ENCODE data around the gene FOXD1. TPM values are rescaled to one million over a fixed set of nuclear protein-coding genes. Genes with fewer than 3 reads are reported as not detected.

The FOXD1 gene
- total and polyA plus RNA-seq, 2 of the 4 experiments (the other 2 are of a cell fraction): 3.2 to 23.1 TPM

DNA sequence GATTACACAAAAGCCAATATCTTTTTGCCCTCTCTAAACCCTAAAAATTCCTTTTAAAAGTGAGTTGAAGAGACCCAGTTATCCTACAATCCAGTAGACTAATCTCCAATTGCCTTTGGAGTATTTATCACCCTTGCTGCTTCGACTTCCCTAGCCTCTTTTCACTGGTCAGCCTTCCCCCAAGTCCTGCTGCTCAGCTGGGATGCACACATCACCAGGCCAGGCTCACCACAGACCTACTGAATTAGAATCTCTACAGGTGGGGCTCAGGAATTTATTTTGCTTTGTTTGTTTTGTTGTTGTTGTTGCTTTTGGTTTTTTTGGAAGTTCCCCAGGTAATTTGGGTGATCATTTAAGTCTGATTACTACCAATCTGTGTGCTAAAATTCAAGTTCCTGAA, 11.6 kb upstream of the FOXD1 start:
- POLR2A ChIA-PET (ENCODE audit: unreplicated experiment): no interaction called here
- in situ Hi-C loops (cut with MboI; ENCODE audit: low sequenced_read_pairs): no loop called here
- CTCF ChIA-PET: interaction anchor here (1.0 kb wide), 1 partner anchor 9 kb away, joined by 3 read pairs; no protein-coding TSS in a partner anchor

More for the DNA sequence above, 11.6 kb upstream of the FOXD1 start:
- Histone ChIP-seq H2BK120ac (ENCODE audit: low read depth, low read length) (no peak overlapping the region), H3K23ac (ENCODE audit: low read depth, low read length) (no peak overlapping the region), H3K14ac (replicated peaks; ENCODE audit: low read depth, low read length) (no peak overlapping the region), H3K9me1 (ENCODE audit: insufficient read depth, low read length) (no peaks in the 10 kb centered on the region), H2BK5ac (ENCODE audit: low read depth, low read length, poor library complexity, severe bottlenecking) (no peak overlapping the region), H3K18ac (ENCODE audit: low read depth, low read length) (no peak overlapping the region), H3K36me3 (ENCODE audit: control insufficient read depth, insufficient read depth, low read length) (no peaks in the 10 kb centered on the region), H2AFZ (replicated peaks; ENCODE audit: low read length, poor library complexity) (no peak overlapping the region), H4K91ac (ENCODE audit: insufficient read depth, low read depth, low read length) (no peak overlapping the region), H3K4me2 (ENCODE audit: low read depth, low read length) (no peak overlapping the region), H3K56ac (ENCODE audit: extremely low read depth, insufficient read depth, low read length) (no peak overlapping the region), H4K5ac (ENCODE audit: low read depth, low read length) (no peak overlapping the region), H3K9ac (ENCODE audit: low read depth, low read length) (no peak overlapping the region), H3K9me3 (ENCODE audit: control insufficient read depth, insufficient read depth, low read length) (no peaks in the 10 kb centered on the region), H3K27ac (ENCODE audit: insufficient read depth, low read length) (no peak overlapping the region), H4K8ac (ENCODE audit: low read depth in 2 of 2, low read length in 2 of 2) (no peak overlapping the region), H3K4me3 (ENCODE audit: insufficient read depth, low read depth, low read length) (no peak overlapping the region), H3K79me1 (ENCODE audit: low read depth in 1 of 2, low read length in 2 of 2) (no peaks in the 10 kb centered on the region), H2AK9ac (replicated peaks; ENCODE audit: low read depth, low read length, poor library complexity) (no peak overlapping the region), H2BK15ac (ENCODE audit: low read depth, low read length) (no peak overlapping the region), H3K27me3 (ENCODE audit: control insufficient read depth, insufficient read depth, low read length) (peaks cover 3% of the 10 kb centered on the region), H2BK20ac (ENCODE audit: low read depth, low read length) (no peak overlapping the region), H4K20me1 (ENCODE audit: insufficient read depth, low read length) (no peaks in the 10 kb centered on the region), H3K4ac (ENCODE audit: low read depth, low read length) (no peak overlapping the region), H2AK5ac (ENCODE audit: low read depth, low read length) (no peak overlapping the region), H3K4me1 (ENCODE audit: control insufficient read depth, insufficient read depth, low read length) (no peaks in the 10 kb centered on the region)
- BruUV-seq (replicated peaks): no TSS peak
- no peak for TF ChIP-seq SMC3 (IDR thresholded peaks at IDR 0.05; ENCODE audit: low read depth, low read length)
- no peak for TF ChIP-seq RCOR1 (IDR thresholded peaks at IDR 0.05; ENCODE audit: insufficient replicate concordance, low read length)
- no peak for TF ChIP-seq NFE2L2 (IDR thresholded peaks at IDR 0.05; ENCODE audit: low read depth, low read length)
- TF ChIP-seq, protein P1, sequence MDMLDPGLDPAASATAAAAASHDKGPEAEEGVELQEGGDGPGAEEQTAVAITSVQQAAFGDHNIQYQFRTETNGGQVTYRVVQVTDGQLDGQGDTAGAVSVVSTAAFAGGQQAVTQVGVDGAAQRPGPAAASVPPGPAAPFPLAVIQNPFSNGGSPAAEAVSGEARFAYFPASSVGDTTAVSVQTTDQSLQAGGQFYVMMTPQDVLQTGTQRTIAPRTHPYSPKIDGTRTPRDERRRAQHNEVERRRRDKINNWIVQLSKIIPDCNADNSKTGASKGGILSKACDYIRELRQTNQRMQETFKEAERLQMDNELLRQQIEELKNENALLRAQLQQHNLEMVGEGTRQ (IDR thresholded peaks at IDR 0.05; ENCODE audit: low read depth, low read length): no peak
- no peak for TF ChIP-seq BHLHE40 (IDR thresholded peaks at IDR 0.05; ENCODE audit: low read depth, low read length)
- TF ChIP-seq FOS (IDR thresholded peaks at IDR 0.05; ENCODE audit: low read depth, low read length): no peak
- no peak for TF ChIP-seq MXI1 (IDR thresholded peaks at IDR 0.05; ENCODE audit: borderline replicate concordance, low read depth, low read length)
- no peak for TF ChIP-seq CHD1 (IDR thresholded peaks at IDR 0.05; ENCODE audit: low read depth, low read length)
- TF ChIP-seq, protein P2, sequence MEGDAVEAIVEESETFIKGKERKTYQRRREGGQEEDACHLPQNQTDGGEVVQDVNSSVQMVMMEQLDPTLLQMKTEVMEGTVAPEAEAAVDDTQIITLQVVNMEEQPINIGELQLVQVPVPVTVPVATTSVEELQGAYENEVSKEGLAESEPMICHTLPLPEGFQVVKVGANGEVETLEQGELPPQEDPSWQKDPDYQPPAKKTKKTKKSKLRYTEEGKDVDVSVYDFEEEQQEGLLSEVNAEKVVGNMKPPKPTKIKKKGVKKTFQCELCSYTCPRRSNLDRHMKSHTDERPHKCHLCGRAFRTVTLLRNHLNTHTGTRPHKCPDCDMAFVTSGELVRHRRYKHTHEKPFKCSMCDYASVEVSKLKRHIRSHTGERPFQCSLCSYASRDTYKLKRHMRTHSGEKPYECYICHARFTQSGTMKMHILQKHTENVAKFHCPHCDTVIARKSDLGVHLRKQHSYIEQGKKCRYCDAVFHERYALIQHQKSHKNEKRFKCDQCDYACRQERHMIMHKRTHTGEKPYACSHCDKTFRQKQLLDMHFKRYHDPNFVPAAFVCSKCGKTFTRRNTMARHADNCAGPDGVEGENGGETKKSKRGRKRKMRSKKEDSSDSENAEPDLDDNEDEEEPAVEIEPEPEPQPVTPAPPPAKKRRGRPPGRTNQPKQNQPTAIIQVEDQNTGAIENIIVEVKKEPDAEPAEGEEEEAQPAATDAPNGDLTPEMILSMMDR (conservative IDR thresholded peaks at IDR 0.05; ENCODE audit: low read depth, low read length): no peak
- no peak for TF ChIP-seq MAFK (IDR thresholded peaks at IDR 0.05; ENCODE audit: low read depth, low read length)
- no peak for TF ChIP-seq CEBPB (IDR thresholded peaks at IDR 0.05; ENCODE audit: low read depth, low read length)
- TF ChIP-seq RAD21 (IDR thresholded peaks at IDR 0.05; ENCODE audit: low read length): no peak
- WGBS, 2 experiments (ENCODE audit: extremely low coverage in 2 of 2, insufficient read length in 1 of 2): no CpG with 5 or more reads among the region's 1 CpG
- ATAC-seq (ENCODE audit: low read depth) (no peak), DNase-seq (no peak)
- intact Hi-C loops (cut with micrococcal nuclease) (no loop called here), dilution Hi-C loops (cut with HindIII; ENCODE audit: low sequenced_read_pairs, unreplicated experiment) (no loop called here)

All from IMR-90 (cell line).